ENCODE measurements around the gene CMTM2.
A peak's percentile ranks its signal among the peaks of the same experiment; 100 is the strongest.

The CMTM2 gene

GRCh38 chr16:66551348-66551759 lies 27.9 kb upstream of the CMTM2 start:
- peak overlapping the region; percentile 58 for H3K27ac ChIP-seq (ENCODE audit: low read depth, low read length)
- H2AFZ ChIP-seq (ENCODE audit: low read depth, low read length, severe bottlenecking), result peak overlapping the region; percentile 68
- peak overlapping the region; percentile 70 for H3K4me3 ChIP-seq (ENCODE audit: insufficient read depth, low read length, poor library complexity, severe bottlenecking)
- H3K4me2 ChIP-seq (ENCODE audit: low read depth, low read length, poor library complexity, severe bottlenecking), result peak overlapping the region; percentile 75
- no peaks in the 10 kb centered on the region for H3K27me3 ChIP-seq (ENCODE audit: low read length)
- H3K9me2 ChIP-seq (replicated peaks; ENCODE audit: insufficient read depth, low read length), result no peaks in the 10 kb centered on the region
- no peaks in the 10 kb centered on the region for H3K9me3 ChIP-seq (ENCODE audit: insufficient read depth, low read length)
- H3K36me3 ChIP-seq (ENCODE audit: low read length), result no peaks in the 10 kb centered on the region
- H3F3A ChIP-seq (ENCODE audit: insufficient read depth), result peaks cover 8% of the 10 kb centered on the region; the same call in 1 of the 2 replicates
- peak overlapping the region; percentile 67 for H3K9ac ChIP-seq (ENCODE audit: low read length)
- H3K79me2 ChIP-seq (ENCODE audit: insufficient read depth, low read length), result peaks cover 34% of the 10 kb centered on the region
- no peak for TF ChIP-seq EZH2phosphoT487 (conservative IDR thresholded peaks at IDR 0.05; ENCODE audit: low read length)
- TF ChIP-seq, protein P1, sequence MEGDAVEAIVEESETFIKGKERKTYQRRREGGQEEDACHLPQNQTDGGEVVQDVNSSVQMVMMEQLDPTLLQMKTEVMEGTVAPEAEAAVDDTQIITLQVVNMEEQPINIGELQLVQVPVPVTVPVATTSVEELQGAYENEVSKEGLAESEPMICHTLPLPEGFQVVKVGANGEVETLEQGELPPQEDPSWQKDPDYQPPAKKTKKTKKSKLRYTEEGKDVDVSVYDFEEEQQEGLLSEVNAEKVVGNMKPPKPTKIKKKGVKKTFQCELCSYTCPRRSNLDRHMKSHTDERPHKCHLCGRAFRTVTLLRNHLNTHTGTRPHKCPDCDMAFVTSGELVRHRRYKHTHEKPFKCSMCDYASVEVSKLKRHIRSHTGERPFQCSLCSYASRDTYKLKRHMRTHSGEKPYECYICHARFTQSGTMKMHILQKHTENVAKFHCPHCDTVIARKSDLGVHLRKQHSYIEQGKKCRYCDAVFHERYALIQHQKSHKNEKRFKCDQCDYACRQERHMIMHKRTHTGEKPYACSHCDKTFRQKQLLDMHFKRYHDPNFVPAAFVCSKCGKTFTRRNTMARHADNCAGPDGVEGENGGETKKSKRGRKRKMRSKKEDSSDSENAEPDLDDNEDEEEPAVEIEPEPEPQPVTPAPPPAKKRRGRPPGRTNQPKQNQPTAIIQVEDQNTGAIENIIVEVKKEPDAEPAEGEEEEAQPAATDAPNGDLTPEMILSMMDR (IDR thresholded peaks at IDR 0.05; ENCODE audit: insufficient read depth, low read length, poor library complexity, severe bottlenecking), result no peak
- no peaks in the 10 kb centered on the region for H4K20me1 ChIP-seq (ENCODE audit: low read depth, low read length)

DNA sequence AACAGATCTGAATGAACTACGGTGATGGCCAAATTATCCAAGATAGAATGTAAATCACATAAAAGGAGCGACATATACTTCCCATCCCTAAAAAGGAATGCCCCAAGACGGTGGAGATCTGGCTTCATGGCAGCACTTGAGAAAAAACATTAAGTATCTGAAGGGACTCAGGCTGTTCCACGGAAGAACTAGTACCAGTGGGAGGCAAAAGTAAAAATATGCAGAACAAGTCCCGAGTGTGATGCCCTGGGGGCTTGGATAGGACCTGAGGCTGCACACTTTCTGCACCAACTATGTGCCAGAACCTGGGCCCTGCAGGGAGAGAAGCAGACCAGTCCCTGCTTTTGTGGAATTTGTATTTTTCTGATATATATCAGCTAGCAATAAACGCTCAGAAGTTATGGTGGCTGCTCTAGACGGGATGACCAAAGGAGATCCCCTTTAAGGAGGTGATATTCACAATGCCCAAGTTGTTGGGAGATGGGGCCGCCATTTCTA lies 27.4 kb upstream of the CMTM2 start:
- peak overlapping the region; percentile 70 for H3K4me3 ChIP-seq (ENCODE audit: insufficient read depth, low read length, poor library complexity, severe bottlenecking)
- no peaks in the 10 kb centered on the region for H3K36me3 ChIP-seq (ENCODE audit: low read length)
- H3K9ac ChIP-seq (ENCODE audit: low read length), result peak overlapping the region; percentile 67
- H3K4me2 ChIP-seq (ENCODE audit: low read depth, low read length, poor library complexity, severe bottlenecking), result peak overlapping the region; percentile 75
- H3K27ac ChIP-seq (ENCODE audit: low read depth, low read length), result peak overlapping the region; percentile 58
- H3K27me3 ChIP-seq (ENCODE audit: low read length), result no peaks in the 10 kb centered on the region
- no peaks in the 10 kb centered on the region for H4K20me1 ChIP-seq (ENCODE audit: low read depth, low read length)
- H2AFZ ChIP-seq (ENCODE audit: low read depth, low read length, severe bottlenecking), result peak overlapping the region; percentile 68
- no peak for TF ChIP-seq EZH2phosphoT487 (conservative IDR thresholded peaks at IDR 0.05; ENCODE audit: low read length)
- peaks cover 8% of the 10 kb centered on the region; the same call in 1 of the 2 replicates for H3F3A ChIP-seq (ENCODE audit: insufficient read depth)
- H3K9me2 ChIP-seq (replicated peaks; ENCODE audit: insufficient read depth, low read length), result no peaks in the 10 kb centered on the region
- H3K79me2 ChIP-seq (ENCODE audit: insufficient read depth, low read length), result peaks cover 34% of the 10 kb centered on the region
- H3K9me3 ChIP-seq (ENCODE audit: insufficient read depth, low read length), result no peaks in the 10 kb centered on the region

GRCh38 chr16:66552286-66553177 lies 26.7 kb upstream of the CMTM2 start, which contains the start of gene CKLF:
Gene CKLF, plus strand, starts transcription at chr16:66552576. Its CDS starts 140 bp downstream, at chr16:66552716.
- peak within 1 kb of the TSS; percentile 68 for H2AFZ ChIP-seq (ENCODE audit: low read depth, low read length, severe bottlenecking)

More at GRCh38 chr16:66552286-66553177, 26.7 kb upstream of the CMTM2 start, which contains the start of gene CKLF:
- TF ChIP-seq EZH2phosphoT487 (conservative IDR thresholded peaks at IDR 0.05; ENCODE audit: low read length), result no peak
- TF ChIP-seq, protein P1 (IDR thresholded peaks at IDR 0.05; ENCODE audit: insufficient read depth, low read length, poor library complexity, severe bottlenecking), result no peak
- H3K9me3 ChIP-seq (ENCODE audit: insufficient read depth, low read length), result no peaks in the 10 kb centered on the region
- no peaks in the 10 kb centered on the region for H4K20me1 ChIP-seq (ENCODE audit: low read depth, low read length)
- peak within 1 kb of the TSS; percentile 70 for H3K4me3 ChIP-seq (ENCODE audit: insufficient read depth, low read length, poor library complexity, severe bottlenecking)
- no peaks in the 10 kb centered on the region for H3K27me3 ChIP-seq (ENCODE audit: low read length)
- H3K4me2 ChIP-seq (ENCODE audit: low read depth, low read length, poor library complexity, severe bottlenecking), result peak within 1 kb of the TSS; percentile 75
- H3K9ac ChIP-seq (ENCODE audit: low read length), result peak within 1 kb of the TSS; percentile 67
- H3K79me2 ChIP-seq (ENCODE audit: insufficient read depth, low read length), result peaks cover 34% of the 10 kb centered on the region
- H3K9me2 ChIP-seq (replicated peaks; ENCODE audit: insufficient read depth, low read length), result no peaks in the 10 kb centered on the region
- H3F3A ChIP-seq (ENCODE audit: insufficient read depth), result peaks cover 8% of the 10 kb centered on the region; the same call in 1 of the 2 replicates
- peak within 1 kb of the TSS; percentile 58 for H3K27ac ChIP-seq (ENCODE audit: low read depth, low read length)
- H3K36me3 ChIP-seq (ENCODE audit: low read length), result peaks cover under 1% of the 10 kb centered on the region; the same call in 1 of the 2 replicates
